Endothelial cell of umbilical vein (primary cell): ENCODE measurements around the gene A1BG.

ENCODE experiments used
- CTCF ChIP-seq, 2 donors: IDR thresholded peaks; 1 replicate in 1 of 2; 2 replicates in 1 of 2; pipeline ENCODE4 v1.5.1; 2011; ENCODE audit warnings: low read length in 2 of 2, mild to moderate bottlenecking in 2 of 2, moderate library complexity in 2 of 2, control low read depth in 1 of 2, inconsistent platforms in 1 of 2, low read depth in 1 of 2; ENCODE audit not compliant: insufficient read depth in 1 of 2; ENCODE audit errors: extremely low read depth in 1 of 2
- MAX ChIP-seq: IDR thresholded peaks from 2 replicates; pipeline ENCODE4 v1.6.1; 2011; ENCODE audit not compliant: insufficient read depth, insufficient read length
- POLR2A ChIP-seq: IDR thresholded peaks from 2 replicates; pipeline ENCODE4 v1.6.1; 2012; ENCODE audit warnings: low read depth, mild to moderate bottlenecking, control low read depth, low read length
- POLR2AphosphoS5 ChIP-seq: IDR thresholded peaks from 2 replicates; pipeline ENCODE4 v1.6.1; 2012; ENCODE audit warnings: low read depth, mild to moderate bottlenecking, control low read depth, low read length, moderate library complexity; ENCODE audit not compliant: insufficient read depth

- no peak for TF ChIP-seq CTCF (IDR thresholded peaks at IDR 0.05; ENCODE audit: extremely low read depth in 1 of 2, insufficient read depth in 1 of 2, low read depth in 1 of 2, low read length in 2 of 2)
- TF ChIP-seq POLR2AphosphoS5, result no peak
- TF ChIP-seq MAX, result no peak
- no peak for TF ChIP-seq POLR2A
These were observed 49.0 kb downstream of the A1BG start for GRCh38 chr19:58304255-58304654.
